GM18507 (cell line): ENCODE results near the gene PCSK6.

Experiments used
- DNase-seq: peaks from one replicate; pipeline ENCODE4 v3.0.0; 2011; ENCODE audit warnings: low read depth; ENCODE audit not compliant: insufficient read length; ENCODE audit errors: extremely low spot score
- FAIRE-seq: peaks from 2 replicates; lab custom pipeline; 2011; peaks lifted over from hg19 to GRCh38; lab: Jason Lieb, UNC

The PCSK6 gene

GRCh38 chr15:101501703-101502373 lies 12.3 kb upstream of the PCSK6 start:
- DNase-seq (no peak), FAIRE-seq (no peak)

- FAIRE-seq (no peak), DNase-seq (no peak)
Observed at GRCh38 chr15:101500865-101501551, 11.5 kb upstream of the PCSK6 start.

GRCh38 chr15:101499863-101500713 lies 10.6 kb upstream of the PCSK6 start:
- DNase-seq: no peak
- no peak for FAIRE-seq

GRCh38 chr15:101498717-101499480 lies 9.4 kb upstream of the PCSK6 start:
- FAIRE-seq (no peak), DNase-seq (no peak)

- DNase-seq (no peak), FAIRE-seq (no peak)
Observed at GRCh38 chr15:101498076-101498716, 8.7 kb upstream of the PCSK6 start.

GRCh38 chr15:101497484-101498034 lies 8.1 kb upstream of the PCSK6 start:
- FAIRE-seq (no peak), DNase-seq (no peak)

- FAIRE-seq (no peak), DNase-seq (no peak)
Observed at GRCh38 chr15:101497017-101497416, 7.5 kb upstream of the PCSK6 start.

- FAIRE-seq: no peak
- no peak for DNase-seq
Observed at GRCh38 chr15:101496198-101496986, 6.9 kb upstream of the PCSK6 start.

- DNase-seq (no peak), FAIRE-seq (no peak)
Observed at GRCh38 chr15:101495334-101496197, 6.1 kb upstream of the PCSK6 start.

- DNase-seq (no peak), FAIRE-seq (no peak)
Observed at GRCh38 chr15:101494251-101494796, 4.8 kb upstream of the PCSK6 start.

- FAIRE-seq (no peak), DNase-seq (no peak)
Observed at GRCh38 chr15:101492766-101493692, 3.5 kb upstream of the PCSK6 start.

GRCh38 chr15:101491734-101492640 lies 2.5 kb upstream of the PCSK6 start:
- DNase-seq (no peak), FAIRE-seq (no peak)

- DNase-seq (no peak), FAIRE-seq (no peak)
Observed at GRCh38 chr15:101490922-101491733, 1.6 kb upstream of the PCSK6 start.

- no peak for FAIRE-seq
- DNase-seq: no peak
Observed at GRCh38 chr15:101490408-101490891, 943 bp upstream of the PCSK6 start.
